NCI-H187 (cell line): ENCODE results near the gene LRP6.

Experiments
- DNase-seq, 2 experiments: peaks; one replicate each; lab custom pipeline; 2025; lab: John Stamatoyannopoulos, UW

Gene LRP6

GRCh38 chr12:12214635-12215131 is 52.2 kb downstream of the LRP6 start:
- no peak for DNase-seq

DNA sequence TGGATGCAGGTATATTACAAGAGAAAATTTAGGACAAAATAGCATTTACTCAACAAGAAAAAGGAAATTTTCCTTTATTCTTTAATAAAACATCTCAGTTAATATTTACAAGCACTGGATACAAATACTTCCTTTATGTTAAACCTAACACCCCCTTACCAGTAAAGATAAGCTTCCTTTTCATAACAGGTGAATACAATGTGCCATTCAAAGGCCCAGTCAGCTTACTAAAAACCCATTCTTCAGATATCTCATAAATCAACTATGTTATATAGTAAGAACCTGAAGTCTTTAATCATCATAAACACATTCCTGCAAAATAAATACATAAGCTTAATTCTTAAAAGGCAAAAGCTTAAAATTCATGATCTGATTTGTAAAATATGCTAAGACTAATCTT is 52.6 kb downstream of the LRP6 start:
- DNase-seq, result no peak

GRCh38 chr12:12212769-12213168 is 54.1 kb downstream of the LRP6 start:
- DNase-seq, result no peak

DNA sequence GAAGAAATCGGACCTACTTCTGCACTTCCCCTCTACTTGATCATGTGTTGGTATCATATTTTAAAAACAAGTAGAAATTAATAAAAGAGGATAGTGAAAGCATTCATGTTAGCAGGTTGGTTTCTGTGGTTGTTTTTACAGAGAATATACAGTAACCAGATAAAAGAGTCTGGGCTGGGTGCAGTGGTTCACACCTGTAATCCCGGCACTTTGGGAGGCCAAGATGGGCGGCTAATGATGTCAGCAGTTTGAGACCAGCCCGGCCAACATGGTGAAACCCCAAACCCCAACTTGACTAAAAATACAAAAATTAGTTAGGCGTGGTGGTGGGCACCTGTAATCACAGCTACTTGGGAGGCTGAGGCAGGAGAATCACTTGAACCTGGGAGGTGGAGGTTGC is 55.9 kb downstream of the LRP6 start:
- DNase-seq, result no peak

DNA sequence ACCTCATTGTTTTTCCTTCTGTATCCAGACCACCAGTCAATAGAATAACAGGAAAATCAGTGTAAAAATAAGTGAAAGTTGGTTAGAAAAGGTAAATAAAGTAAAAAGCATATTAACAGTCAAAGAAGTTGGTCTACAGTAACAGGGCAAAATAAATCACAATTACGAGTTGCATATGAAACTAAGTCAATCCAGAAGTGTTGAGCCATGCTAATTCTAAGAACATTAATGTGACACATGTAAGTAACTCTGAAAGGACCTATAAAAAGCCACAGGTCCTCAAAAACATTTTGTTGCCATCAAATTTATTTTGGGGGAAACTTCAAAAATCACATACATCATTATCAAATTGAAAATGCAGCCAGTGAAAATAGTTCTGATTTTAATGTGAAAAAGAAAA is 56.4 kb downstream of the LRP6 start:
- no peak for DNase-seq

GRCh38 chr12:12209675-12210074 is 57.2 kb downstream of the LRP6 start:
- DNase-seq, result no peak

DNA sequence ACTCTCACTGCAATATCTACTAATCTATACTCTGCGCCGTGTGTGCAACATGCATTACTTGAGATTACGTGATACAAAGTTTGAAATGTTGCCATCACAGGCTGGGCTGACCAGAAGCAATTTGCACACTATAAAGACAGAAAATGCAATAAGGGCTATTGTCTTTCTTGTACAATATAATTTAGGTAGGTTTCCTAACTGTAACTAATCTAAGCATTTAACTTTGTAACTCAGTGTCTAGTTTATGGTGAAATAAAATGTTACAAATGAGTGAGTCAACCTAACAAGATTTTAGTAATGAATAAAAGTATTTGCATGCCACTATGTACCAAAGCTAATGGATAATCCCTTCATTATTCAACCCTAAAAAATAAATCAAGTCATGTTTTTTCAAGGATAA is 57.8 kb downstream of the LRP6 start:
- DNase-seq, result no peak

DNA sequence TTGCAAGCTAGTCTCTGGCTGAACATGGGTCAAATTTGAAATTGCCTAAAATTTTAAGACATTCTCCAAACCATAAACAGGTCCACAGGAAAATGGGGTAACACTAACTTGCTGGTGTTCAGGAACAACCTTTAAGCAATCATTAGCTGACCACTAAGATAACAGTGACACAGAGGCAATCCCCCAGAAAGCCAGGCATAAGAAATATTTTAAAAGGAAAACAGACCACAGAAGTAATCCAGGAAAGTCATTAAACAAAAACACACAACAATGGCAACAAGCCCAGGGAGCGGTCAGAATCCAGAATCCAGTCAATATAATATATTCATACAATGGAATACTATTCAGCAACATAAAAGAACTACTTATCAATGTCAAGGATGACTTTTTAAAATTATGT is 59.1 kb downstream of the LRP6 start:
- DNase-seq, result no peak

DNA sequence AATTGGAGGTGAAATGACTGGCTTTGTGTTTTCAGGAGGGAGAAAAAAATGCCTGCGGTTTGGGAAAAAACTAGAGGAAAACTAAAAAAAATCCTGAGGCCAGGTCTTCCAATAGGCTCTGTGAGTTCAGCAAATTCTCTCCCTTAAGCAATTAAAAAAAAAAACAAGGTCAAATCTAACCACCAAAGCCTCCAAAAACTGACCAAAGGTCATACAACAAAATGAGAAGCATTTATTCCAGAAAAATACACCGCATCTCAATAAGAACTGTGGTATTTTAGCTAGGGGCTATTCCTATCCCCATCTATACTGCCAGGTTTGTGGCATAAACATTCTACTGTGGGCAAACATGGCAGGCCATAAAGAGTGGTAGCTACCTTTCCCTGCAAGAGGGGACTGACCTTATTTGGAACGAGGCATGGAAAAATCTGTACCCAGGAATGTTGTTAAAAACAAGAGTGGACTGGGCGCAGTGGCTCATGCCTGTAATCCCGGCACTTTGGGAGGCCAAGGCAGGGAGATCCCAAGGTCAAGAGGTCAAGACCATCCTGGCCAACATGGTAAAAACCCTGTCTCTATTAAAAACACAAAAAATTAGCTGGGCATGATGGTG is 60.0 kb downstream of the LRP6 start:
- no peak for DNase-seq

- no peak for DNase-seq
These were observed 64.1 kb downstream of the LRP6 start for GRCh38 chr12:12202747-12203146.

- DNase-seq, result no peak
These were observed 64.7 kb downstream of the LRP6 start for GRCh38 chr12:12202105-12202504.

DNA sequence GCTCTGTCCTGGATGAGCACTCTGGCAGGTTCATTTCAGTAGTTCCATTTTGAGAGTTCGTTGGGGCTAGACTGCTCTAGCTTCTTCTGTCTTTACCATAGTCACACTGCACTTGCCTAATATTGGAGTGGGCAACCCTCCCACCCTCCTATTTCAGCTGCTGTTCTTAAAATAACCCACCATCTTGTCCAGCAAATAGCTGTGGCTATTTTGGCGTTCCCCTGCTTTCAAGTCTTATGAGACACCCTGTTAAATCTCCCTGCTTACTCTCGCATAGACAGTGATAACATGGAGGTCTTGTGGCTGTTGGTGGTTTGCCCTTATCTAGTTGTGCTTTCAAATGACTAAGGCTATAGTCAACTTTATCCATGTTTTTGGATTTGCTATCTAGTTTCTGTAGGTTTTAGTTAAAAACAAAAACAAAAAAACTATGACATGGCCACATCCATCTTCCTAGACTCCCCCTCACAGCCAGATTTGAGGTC is 65.5 kb downstream of the LRP6 start:
- no peak for DNase-seq

- no peak for DNase-seq
These were observed 66.5 kb downstream of the LRP6 start for GRCh38 chr12:12200363-12200762.

- DNase-seq, result no peak
These were observed 68.7 kb downstream of the LRP6 start for GRCh38 chr12:12198124-12198523.

GRCh38 chr12:12197128-12197527 is 69.7 kb downstream of the LRP6 start:
- no peak for DNase-seq

DNA sequence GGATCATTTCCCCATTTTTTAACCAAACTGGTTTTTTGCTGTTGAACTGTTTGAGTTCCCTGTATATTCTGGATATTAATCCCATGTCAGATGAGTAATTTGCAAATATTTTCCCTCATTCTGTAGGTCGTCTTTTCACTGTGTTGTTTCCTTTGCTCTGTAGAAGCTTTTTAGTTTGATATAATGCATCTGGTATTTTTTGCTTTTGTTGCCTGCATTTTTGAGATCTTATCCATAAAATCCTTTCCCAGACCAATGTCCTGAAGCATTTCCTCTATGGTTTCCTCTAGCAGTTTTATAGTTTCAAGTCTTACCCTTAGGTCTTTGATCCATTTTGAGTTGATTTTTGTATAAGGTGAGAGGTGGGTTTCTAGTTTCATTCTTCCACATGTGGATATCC is 71.3 kb downstream of the LRP6 start:
- no peak for DNase-seq

DNA sequence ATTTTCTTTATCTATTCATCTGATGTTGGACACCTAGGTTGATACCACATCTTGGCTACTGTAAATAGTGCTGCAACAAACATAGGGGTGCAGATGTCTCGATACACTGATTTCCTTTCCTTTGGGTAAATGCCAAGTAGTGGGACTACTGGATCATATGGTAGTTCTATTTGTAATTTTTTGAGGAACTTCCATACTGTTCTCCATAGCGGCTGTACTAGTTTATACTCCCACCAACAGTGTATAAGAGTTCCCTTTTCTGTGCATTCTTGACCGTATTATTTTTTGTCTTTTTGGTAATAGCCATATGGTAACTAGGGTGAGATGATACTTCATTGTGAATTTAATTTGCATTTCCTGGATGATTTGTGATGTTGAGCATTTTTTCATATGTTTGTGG is 71.8 kb downstream of the LRP6 start:
- no peak for DNase-seq

DNA sequence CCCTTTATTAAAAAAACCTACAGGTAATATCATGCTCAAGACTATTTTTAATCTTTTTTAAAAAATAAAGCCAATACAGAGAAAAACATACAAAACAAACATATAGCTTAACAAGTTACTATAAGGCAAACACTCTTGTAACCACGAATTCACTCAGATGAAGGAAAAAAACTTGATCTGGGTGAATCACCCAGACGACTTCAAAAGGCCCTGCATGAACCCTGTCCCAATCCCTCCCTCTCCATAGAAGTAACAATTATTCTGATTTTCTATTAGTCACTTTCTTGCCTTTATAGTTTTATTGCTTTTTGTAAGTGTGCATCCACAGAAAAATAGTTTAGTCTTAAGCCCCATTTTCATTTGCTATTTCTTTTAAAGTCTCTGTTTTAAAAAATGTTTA is 72.6 kb downstream of the LRP6 start:
- no peak for DNase-seq

DNA sequence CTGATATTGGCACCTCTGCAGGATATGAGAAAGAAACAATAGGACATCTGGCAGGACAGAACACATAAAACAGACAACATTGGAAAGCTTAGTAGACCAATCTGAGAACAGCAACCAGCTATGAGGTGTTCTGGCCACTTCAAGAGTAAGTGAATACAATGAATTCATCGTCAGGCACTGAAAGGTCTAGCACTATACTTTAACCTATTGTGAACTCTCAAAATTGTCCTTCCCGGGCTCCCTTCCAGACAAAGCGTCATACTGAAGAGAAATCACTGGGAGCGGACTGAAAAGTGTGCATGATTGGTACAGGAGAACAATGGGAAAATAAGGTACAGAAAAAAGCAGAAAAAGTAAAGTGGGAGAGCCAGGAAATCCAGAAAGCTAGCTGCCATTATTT is 75.8 kb downstream of the LRP6 start:
- no peak for DNase-seq

GRCh38 chr12:12190087-12190809 is 76.6 kb downstream of the LRP6 start:
- no peak for DNase-seq

GRCh38 chr12:12185414-12185813 is 81.4 kb downstream of the LRP6 start:
- DNase-seq, result no peak

DNA sequence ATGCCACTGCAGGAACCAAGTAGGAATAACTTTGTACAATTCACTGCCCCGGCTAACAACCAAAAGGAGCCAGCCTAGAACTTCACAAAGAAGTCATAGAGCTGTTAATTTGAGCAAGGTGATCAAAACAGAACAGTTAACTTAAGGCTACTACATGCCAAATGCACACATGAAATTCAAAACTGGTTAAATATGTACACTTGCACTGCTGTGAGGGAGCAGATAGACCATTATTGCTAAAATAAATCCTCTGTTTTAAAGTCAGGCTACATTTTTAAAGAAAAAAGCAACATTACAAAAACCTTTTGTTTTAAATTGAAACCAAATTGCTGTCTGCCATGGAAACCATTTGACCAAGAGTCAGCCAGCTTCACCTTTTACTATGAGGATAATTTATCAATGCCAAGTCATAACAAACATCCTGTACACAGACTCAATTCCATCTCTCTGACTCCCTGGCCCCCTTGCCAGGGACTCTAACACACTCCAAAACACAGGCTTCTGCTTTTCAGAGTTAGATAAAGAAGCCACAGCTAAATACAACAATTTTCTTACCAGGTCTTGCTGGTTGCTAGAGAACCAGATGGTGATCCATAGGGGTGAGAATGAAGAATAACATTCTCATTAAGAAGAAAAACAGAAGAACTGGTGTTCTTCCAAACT is 84.0 kb downstream of the LRP6 start:
- no peak for DNase-seq

- DNase-seq, result no peak
These were observed 85.3 kb downstream of the LRP6 start for GRCh38 chr12:12181511-12181910.
